GM18520 (cell line): Measurements from ENCODE around the gene PARD6B.
"Not testable (repeated sequence)": the region's sequence is repeated elsewhere in the genome, so short reads cannot be mapped to it uniquely, and the experiment has no call there.

Experiments
- ATAC-seq: cut with Tn5 transposase; IDR thresholded peaks from one replicate; pipeline ENCODE4 v1.9.1; 2021; ENCODE audit not compliant: unreplicated experiment

The PARD6B gene

GRCh38 chr20:50737352-50737751 lies 6.0 kb downstream of the PARD6B start:
- ATAC-seq, result no peak

- ATAC-seq, result no peak
Observed at GRCh38 chr20:50743087-50743486, 11.7 kb downstream of the PARD6B start.

GRCh38 chr20:50744143-50744792 lies 12.9 kb downstream of the PARD6B start:
- no peak for ATAC-seq

GRCh38 chr20:50745634-50746137 lies 14.3 kb downstream of the PARD6B start:
- ATAC-seq, result no peak

- no peak for ATAC-seq
Observed at GRCh38 chr20:50746138-50746940, 15.0 kb downstream of the PARD6B start.

- ATAC-seq, result no peak
Observed at GRCh38 chr20:50747275-50747674, 15.9 kb downstream of the PARD6B start.

- ATAC-seq, result no peak
Observed at GRCh38 chr20:50750145-50750671, 18.8 kb downstream of the PARD6B start.

- no peak for ATAC-seq
Observed at GRCh38 chr20:50753152-50753551, 21.8 kb downstream of the PARD6B start.

GRCh38 chr20:50754420-50754819 lies 23.0 kb downstream of the PARD6B start:
- no peak for ATAC-seq

GRCh38 chr20:50756447-50756846 lies 25.1 kb downstream of the PARD6B start:
- ATAC-seq, result no peak

GRCh38 chr20:50758469-50758868 lies 27.1 kb downstream of the PARD6B start:
- no peak for ATAC-seq

- no peak for ATAC-seq
Observed at GRCh38 chr20:50758992-50759391, 27.6 kb downstream of the PARD6B start.

- no peak for ATAC-seq
Observed at GRCh38 chr20:50759678-50760077, 28.3 kb downstream of the PARD6B start.

GRCh38 chr20:50762045-50762422 lies 30.7 kb downstream of the PARD6B start:
- no peak for ATAC-seq

- no peak for ATAC-seq
Observed at GRCh38 chr20:50762435-50763220, 31.2 kb downstream of the PARD6B start.

- not testable (repeated sequence) for ATAC-seq
Observed at GRCh38 chr20:50763550-50764458, 32.4 kb downstream of the PARD6B start.

GRCh38 chr20:50765251-50765650 lies 33.9 kb downstream of the PARD6B start:
- ATAC-seq, result not testable (repeated sequence)

GRCh38 chr20:50765674-50766073 lies 34.3 kb downstream of the PARD6B start:
- ATAC-seq, result no peak

- not testable (repeated sequence) for ATAC-seq
Observed at GRCh38 chr20:50766955-50767809, 35.8 kb downstream of the PARD6B start.
